Bronchial epithelial cell (primary cell): ENCODE results near the gene TTPAL. TPM values are rescaled to one million over a fixed set of nuclear protein-coding genes. Genes with fewer than 3 reads are reported as not detected.

ENCODE experiments used
- DNase-seq: peaks from one replicate; pipeline ENCODE4 v3.0.0-alpha.2; 2010; ENCODE audit warnings: low read depth
- FAIRE-seq: peaks from 2 replicates; lab custom pipeline; 2011; peaks lifted over from hg19 to GRCh38; lab: Jason Lieb, UNC
- H3K27me3 ChIP-seq: 2 replicates; pipeline ENCODE4 v1.5.1; 2011; ENCODE audit warnings: low read length; ENCODE audit not compliant: control insufficient read depth, insufficient read depth
- H3K36me3 ChIP-seq: 2 replicates; pipeline ENCODE4 v1.5.1; 2011; ENCODE audit warnings: low read length; ENCODE audit not compliant: control insufficient read depth, insufficient read depth
- H3K4me3 ChIP-seq: 2 replicates; pipeline ENCODE4 v1.5.1; 2011; ENCODE audit warnings: mild to moderate bottlenecking, low read depth, low read length, control low read depth
- total RNA-seq: library from RNA; depleted of rRNA; stranded (reverse); fragments of >200 nt; gene quantifications from 2 replicates; pipeline ENCODE4 v1.2.1, GENCODE V29; 2014
- TF ChIP-seq, protein P1 (sequence below): IDR thresholded peaks from 2 replicates; pipeline ENCODE4 v1.5.1; 2011; ENCODE audit warnings: mild to moderate bottlenecking, moderate library complexity, low read length, control low read depth, inconsistent platforms; ENCODE audit not compliant: insufficient read depth, severe bottlenecking

TTPAL gene
- total RNA-seq, 1 donor from 2014 or later = 9.0 TPM

DNA sequence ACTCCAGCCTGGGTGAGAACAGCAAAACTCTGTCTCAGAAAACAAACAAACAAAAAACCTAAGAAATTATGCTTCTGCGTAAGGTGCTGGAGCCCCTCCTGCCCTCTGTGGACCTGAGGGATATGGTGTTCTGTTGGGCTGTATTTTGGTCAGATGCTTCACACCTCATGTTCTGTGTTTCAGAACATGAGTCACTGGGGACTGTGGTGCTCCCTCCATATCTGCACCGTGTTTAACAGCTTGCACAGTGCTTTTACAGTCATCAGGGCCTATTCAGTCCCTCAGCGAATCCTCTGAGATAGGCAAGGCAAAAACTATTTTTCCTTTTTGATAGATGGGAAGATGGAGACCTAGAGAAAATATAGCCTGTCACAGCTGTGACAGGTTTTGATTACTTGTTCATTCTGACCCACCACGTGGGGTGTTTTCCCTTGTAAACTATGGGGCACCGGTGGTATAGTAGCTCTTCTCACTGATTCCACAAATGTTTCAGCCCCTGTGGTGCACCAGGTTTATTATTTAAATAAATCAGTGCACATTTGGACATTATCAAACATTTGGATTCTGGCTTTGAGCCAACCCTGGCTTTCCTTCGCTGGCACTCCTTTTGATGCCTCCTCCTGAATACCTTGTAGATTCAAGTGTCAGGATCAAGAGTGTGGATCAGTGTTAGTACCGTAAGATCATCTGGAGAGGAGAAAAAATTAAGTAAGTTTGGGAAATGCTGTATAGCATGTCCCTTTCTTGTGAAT, 9.6 kb downstream of the TTPAL start:
- no peak overlapping the region for H3K4me3 ChIP-seq
- H3K27me3 ChIP-seq = no peaks in the 10 kb centered on the region
- TF ChIP-seq, protein P1, sequence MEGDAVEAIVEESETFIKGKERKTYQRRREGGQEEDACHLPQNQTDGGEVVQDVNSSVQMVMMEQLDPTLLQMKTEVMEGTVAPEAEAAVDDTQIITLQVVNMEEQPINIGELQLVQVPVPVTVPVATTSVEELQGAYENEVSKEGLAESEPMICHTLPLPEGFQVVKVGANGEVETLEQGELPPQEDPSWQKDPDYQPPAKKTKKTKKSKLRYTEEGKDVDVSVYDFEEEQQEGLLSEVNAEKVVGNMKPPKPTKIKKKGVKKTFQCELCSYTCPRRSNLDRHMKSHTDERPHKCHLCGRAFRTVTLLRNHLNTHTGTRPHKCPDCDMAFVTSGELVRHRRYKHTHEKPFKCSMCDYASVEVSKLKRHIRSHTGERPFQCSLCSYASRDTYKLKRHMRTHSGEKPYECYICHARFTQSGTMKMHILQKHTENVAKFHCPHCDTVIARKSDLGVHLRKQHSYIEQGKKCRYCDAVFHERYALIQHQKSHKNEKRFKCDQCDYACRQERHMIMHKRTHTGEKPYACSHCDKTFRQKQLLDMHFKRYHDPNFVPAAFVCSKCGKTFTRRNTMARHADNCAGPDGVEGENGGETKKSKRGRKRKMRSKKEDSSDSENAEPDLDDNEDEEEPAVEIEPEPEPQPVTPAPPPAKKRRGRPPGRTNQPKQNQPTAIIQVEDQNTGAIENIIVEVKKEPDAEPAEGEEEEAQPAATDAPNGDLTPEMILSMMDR = no peak
- DNase-seq = no peak
- peaks cover 28% of the 10 kb centered on the region for H3K36me3 ChIP-seq
- no peak for FAIRE-seq

DNA sequence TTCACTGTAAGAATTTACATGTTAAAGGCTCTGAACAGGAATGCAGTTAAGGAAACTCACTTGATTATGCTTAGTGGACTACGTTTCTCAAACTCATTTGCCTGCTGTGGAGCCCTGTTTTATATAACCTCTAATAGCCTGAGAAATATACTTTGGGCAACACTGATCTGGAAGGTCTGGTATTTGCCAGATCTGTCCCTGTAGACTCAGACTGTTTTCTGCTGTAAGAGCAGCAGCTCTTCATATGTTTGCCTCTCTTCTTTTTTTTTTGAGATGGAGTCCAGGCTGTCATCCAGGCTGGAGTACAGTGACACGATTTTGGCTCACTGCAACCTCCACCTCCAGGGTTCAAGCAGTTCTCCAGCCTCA, 10.1 kb downstream of the TTPAL start:
- H3K36me3 ChIP-seq = peaks cover 22% of the 10 kb centered on the region
- no peak for FAIRE-seq

DNA sequence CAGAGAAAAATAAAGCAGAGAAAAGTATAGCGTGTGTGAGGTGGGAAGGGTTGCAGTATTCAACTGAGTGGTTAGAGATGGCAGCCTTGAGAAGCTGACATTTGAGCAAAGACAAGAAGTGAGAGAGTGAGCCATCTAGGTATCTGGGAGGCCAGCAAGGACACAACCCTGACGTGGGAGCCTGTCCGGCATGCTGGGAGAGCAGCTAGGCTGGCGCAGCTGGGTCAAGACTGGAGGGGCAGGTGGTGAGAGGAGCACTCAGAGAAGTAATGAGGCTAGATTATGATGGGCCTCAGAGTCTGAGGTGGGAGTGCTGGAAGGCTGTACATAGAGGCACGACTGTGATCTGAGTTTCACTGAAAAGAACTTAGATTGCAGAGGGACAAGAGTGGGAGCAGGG, 12.9 kb downstream of the TTPAL start:
- Histone ChIP-seq H3K27me3 (no peaks in the 10 kb centered on the region), H3K4me3 (no peak overlapping the region), H3K36me3 (peaks cover 16% of the 10 kb centered on the region)
- TF ChIP-seq, protein P1 = no peak
- FAIRE-seq = no peak
- DNase-seq = no peak

More for the DNA sequence above, 10.1 kb downstream of the TTPAL start:
- Histone ChIP-seq H3K27me3 (no peaks in the 10 kb centered on the region), H3K4me3 (no peak overlapping the region)
- TF ChIP-seq, protein P1 = no peak
- no peak for DNase-seq

DNA sequence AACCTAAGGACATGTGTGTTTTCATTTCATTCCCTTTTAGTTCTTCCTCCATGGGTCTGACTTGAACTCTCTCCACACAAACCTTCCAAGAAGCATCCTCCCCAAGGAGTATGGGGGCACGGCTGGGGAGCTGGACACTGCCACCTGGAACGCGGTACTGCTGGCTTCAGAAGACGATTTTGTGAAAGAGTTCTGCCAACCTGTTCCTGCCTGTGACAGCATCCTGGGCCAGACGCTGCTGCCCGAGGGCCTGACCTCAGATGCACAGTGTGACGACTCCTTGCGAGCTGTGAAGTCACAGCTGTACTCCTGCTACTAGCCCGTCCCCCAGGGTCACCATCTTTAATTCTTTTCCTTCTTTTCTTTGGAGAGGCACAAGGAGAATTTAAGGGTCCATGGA, 13.5 kb downstream of the TTPAL start:
- Histone ChIP-seq H3K4me3 (no peak overlapping the region), H3K36me3 (peaks cover 18% of the 10 kb centered on the region), H3K27me3 (no peaks in the 10 kb centered on the region)
- DNase-seq (no peak), FAIRE-seq (no peak)
- TF ChIP-seq, protein P1 = no peak

DNA sequence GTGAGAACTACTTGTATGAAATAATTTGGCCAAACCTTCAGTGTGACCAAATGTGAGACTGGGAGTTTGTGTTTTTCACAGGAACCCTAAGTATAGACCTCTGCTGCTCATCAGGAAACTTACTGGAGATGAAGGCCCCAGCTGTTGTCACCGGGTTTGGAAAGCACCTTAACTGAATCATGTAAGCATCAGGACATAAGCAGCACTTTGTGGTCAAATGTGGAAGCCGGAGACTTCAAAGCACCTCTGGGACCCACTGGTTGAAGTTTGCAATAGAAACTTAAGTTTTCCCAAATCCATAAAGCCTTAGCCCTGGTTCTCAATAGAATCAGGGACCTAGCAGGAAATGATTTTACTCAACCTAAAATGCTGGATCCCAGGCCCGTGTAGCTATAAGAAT, 14.3 kb downstream of the TTPAL start:
- Histone ChIP-seq H3K27me3 (no peaks in the 10 kb centered on the region), H3K4me3 (no peak overlapping the region), H3K36me3 (peaks cover 19% of the 10 kb centered on the region)
- no peak for FAIRE-seq
- TF ChIP-seq, protein P1 = no peak
- no peak for DNase-seq
